Body of pancreas (tissue), 4 donors: ENCODE results near the gene TBXA2R.

Experiments used
- POLR2A ChIP-seq, 3 donors: fragments of 450-650 bp; IDR thresholded peaks; one replicate each; pipeline ENCODE4 v1.6.1; 2016; ENCODE audit warnings: antibody characterized with exemption in 3 of 3, mild to moderate bottlenecking in 2 of 3
- TF ChIP-seq, protein P1 (sequence below), 7 experiments: fragments of 450-650 bp in 4 of 7; fragments of 200-600 bp in 3 of 7; sonication (generic) in 3 of 7; IDR thresholded peaks; one replicate each; pipeline ENCODE4 v1.5.1; 2016 to 2019; ENCODE audit warnings: antibody characterized with exemption in 7 of 7

DNA sequence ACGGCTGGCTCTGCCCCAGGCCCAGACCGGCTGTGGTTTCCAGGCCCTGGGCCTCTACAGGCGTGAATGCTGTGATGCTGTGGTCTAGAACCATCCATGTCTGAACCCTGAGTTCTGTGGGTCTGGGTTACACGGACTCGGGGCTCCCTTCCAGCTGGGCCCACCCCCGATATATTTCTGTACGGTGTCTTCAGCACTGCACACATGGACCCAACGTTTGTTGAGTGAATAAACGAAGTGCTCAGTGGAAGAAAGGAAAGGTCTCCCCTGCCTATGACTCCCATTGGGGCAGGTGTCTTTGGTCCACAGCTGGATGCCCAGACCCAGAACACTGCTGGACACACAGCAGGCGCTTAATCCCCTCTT lies 61.0 kb downstream of the TBXA2R start:
- no peak for TF ChIP-seq POLR2A (IDR thresholded peaks at IDR 0.05)
- TF ChIP-seq, protein P1, sequence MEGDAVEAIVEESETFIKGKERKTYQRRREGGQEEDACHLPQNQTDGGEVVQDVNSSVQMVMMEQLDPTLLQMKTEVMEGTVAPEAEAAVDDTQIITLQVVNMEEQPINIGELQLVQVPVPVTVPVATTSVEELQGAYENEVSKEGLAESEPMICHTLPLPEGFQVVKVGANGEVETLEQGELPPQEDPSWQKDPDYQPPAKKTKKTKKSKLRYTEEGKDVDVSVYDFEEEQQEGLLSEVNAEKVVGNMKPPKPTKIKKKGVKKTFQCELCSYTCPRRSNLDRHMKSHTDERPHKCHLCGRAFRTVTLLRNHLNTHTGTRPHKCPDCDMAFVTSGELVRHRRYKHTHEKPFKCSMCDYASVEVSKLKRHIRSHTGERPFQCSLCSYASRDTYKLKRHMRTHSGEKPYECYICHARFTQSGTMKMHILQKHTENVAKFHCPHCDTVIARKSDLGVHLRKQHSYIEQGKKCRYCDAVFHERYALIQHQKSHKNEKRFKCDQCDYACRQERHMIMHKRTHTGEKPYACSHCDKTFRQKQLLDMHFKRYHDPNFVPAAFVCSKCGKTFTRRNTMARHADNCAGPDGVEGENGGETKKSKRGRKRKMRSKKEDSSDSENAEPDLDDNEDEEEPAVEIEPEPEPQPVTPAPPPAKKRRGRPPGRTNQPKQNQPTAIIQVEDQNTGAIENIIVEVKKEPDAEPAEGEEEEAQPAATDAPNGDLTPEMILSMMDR (IDR thresholded peaks at IDR 0.05) = no peak
